Cortex of kidney (tissue), 1 donor: ENCODE measurements around the gene ARGFX.
"Not testable (repeated sequence)": the region's sequence is repeated elsewhere in the genome, so short reads cannot be mapped to it uniquely, and the experiment has no call there.

Source experiments
- DNase-seq: peaks from one replicate; lab custom pipeline; 2025; lab: John Stamatoyannopoulos, UW

The ARGFX gene

DNA sequence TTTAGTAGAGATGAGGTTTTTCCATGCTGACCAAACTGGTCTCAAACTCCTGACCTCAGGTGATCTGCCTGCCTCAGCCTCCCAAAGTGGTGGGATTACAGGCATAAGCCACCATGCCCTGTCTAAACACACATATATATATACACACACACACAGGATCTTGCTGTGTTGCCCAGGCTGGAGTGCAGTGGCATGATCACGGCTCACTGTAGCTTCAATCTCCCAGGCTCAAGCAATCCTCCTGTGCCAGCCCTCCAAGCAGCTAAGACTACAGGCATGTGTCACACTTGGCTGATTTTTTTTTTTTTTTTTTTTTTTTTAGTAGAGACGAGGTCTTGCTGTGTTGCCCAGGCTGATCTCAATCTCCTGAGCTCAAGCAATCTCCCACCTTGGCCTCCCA is 32.2 kb downstream of the ARGFX start:
- DNase-seq = not testable (repeated sequence)

DNA sequence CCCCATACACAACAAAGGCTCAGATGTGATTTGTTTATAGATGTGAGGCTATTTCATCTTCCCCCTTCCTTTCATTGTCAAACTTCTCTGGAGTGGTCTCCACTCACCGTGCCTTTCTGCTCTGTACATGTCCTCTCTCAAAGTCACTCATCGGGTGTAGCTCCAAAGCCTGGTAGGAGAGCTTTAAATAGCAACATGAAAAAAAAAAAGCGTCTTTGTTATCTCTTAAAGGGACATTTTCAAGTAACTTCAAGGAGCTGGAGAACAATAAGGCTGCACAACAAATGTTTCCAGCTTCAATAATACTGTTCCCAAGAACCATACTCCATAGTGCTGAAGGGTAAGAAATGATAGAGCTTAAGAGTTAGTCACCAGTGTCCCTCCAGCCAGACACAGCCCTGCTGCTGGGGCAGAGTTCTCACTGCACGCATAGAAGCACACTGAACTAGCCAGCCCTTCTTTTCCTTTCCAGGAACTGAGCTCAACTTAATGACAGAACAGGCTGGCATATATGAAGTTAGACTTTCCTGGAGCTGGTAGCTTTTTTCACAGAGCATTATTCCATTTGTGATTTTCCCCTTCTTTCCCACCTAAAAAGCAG is 33.6 kb downstream of the ARGFX start:
- no peak for DNase-seq

DNA sequence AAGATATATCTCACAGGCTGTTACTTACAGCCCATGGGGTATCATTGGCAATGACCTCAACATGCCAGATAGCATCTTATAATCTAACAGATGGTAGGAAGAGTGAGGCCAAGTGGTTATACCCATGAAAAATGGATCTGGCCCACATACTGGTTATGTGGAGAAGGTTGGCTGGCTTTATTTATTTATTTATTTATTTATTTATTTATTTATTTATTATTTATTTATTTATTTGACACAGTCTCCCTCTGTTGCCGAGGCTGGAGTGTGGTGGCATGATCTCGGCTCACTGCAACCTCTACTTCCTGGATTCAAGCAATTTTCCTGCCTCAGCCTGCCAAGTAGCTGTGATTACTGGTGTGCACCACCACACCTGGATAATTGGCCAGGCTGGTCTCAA is 37.0 kb downstream of the ARGFX start:
- DNase-seq = no peak

DNA sequence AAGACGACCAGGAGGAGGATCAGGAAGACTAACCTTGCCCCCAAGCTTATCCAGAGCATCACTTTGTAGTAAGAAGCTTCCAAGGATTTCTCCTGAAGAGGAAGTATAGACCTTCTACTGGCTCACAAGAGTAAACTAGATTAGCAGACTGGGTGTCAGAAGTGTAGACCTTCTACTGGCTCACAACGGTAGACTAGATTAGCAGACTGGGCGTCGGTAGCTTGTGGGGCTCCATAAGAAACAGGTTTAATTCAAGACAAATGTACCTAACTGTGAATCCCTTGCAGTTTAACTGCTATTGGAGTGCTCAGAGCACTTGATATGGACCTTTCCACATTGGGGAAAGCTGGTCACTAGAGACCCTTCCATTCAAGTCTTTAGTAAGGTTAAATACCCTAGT is 38.4 kb downstream of the ARGFX start:
- DNase-seq = no peak
